Fibroblast of lung (primary cell): Measurements from ENCODE around the gene BUD23.

Source experiments
- CTCF ChIP-seq, 2 donors: IDR thresholded peaks in 1 of 2; conservative IDR thresholded peaks in 1 of 2; 1 replicate in 1 of 2; 2 replicates in 1 of 2; pipeline ENCODE4 v1.5.1; 2011 to 2012; ENCODE audit warnings: low read length in 2 of 2, control low read depth in 1 of 2, inconsistent platforms in 1 of 2, low read depth in 1 of 2, mild to moderate bottlenecking in 1 of 2
- EZH2 ChIP-seq: IDR thresholded peaks from 2 replicates; pipeline ENCODE4 v1.5.1; 2012; ENCODE audit warnings: low read length, control low read depth, mild to moderate bottlenecking; ENCODE audit errors: missing control alignments

DNA sequence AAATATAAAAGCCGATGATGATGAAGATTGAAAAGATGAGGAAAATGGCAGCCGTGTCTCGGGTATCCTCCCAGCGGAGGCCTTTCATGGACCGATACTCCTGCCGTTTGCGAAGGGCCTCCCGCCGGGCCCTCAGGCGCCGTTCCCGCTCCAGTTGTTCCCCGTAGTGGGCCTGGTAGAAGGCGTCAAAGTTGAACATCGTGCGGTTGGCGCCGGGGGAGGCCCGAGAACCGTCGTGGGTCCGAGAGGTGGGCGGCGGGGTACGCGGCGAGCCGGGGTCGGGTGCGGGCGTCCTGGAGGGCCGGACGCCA is 697 bp upstream of the BUD23 start:
- TF ChIP-seq CTCF (conservative IDR thresholded peaks at IDR 0.05 in 1 of 2, IDR thresholded peaks at IDR 0.05 in 1 of 2; ENCODE audit: low read depth in 1 of 2, low read length in 2 of 2) (no peak), EZH2 (no peak)
